Stimulated activated CD4-positive, alpha-beta T cell treated with anti-CD3 and anti-CD28 coated beads, Interleukin-1b, Interleukin-23, amount 100 ng/mL, for 4 hours (primary cell): Measurements from ENCODE around the gene FLT4.
"Not testable (repeated sequence)": the region's sequence is repeated elsewhere in the genome, so short reads cannot be mapped to it uniquely, and the experiment has no call there.

ENCODE experiments used
- DNase-seq, 2 donors: peaks; one replicate each; pipeline ENCODE4 v3.0.0-alpha.2; 2020; ENCODE audit warnings: low read depth in 2 of 2

FLT4 gene

GRCh38 chr5:180649297-180650039, at the start of gene FLT4:
FLT4 (minus strand) TSS chr5:180649600; CDS start chr5:180649545, 55 bp downstream.
- no peak for DNase-seq

- no peak for DNase-seq
Observed at GRCh38 chr5:180699042-180699441, 49.6 kb upstream of the FLT4 start.

GRCh38 chr5:180696116-180696515, 46.7 kb upstream of the FLT4 start:
- no peak for DNase-seq

GRCh38 chr5:180692429-180692828, 43.0 kb upstream of the FLT4 start:
- DNase-seq = no peak

GRCh38 chr5:180691046-180691445, 41.6 kb upstream of the FLT4 start:
- DNase-seq = no peak

- no peak for DNase-seq
Observed at GRCh38 chr5:180690562-180690961, 41.2 kb upstream of the FLT4 start.

GRCh38 chr5:180689775-180690174, 40.4 kb upstream of the FLT4 start:
- no peak for DNase-seq

GRCh38 chr5:180689071-180689694, 39.8 kb upstream of the FLT4 start:
- DNase-seq = no peak

- no peak for DNase-seq
Observed at GRCh38 chr5:180688330-180689070, 39.1 kb upstream of the FLT4 start.

GRCh38 chr5:180686799-180687198, 37.4 kb upstream of the FLT4 start:
- DNase-seq = not testable (repeated sequence)

- DNase-seq = no peak
Observed at GRCh38 chr5:180684623-180685161, 35.3 kb upstream of the FLT4 start.

GRCh38 chr5:180683220-180683922, 34.0 kb upstream of the FLT4 start:
- DNase-seq = no peak

- DNase-seq = no peak
Observed at GRCh38 chr5:180682560-180682959, 33.2 kb upstream of the FLT4 start.

GRCh38 chr5:180682008-180682407, 32.6 kb upstream of the FLT4 start:
- not testable (repeated sequence) for DNase-seq

- not testable (repeated sequence) for DNase-seq
Observed at GRCh38 chr5:180678319-180678718, 28.9 kb upstream of the FLT4 start.

- DNase-seq = no peak
Observed at GRCh38 chr5:180675036-180675635, 25.7 kb upstream of the FLT4 start.

- not testable (repeated sequence) for DNase-seq
Observed at GRCh38 chr5:180674090-180674475, 24.7 kb upstream of the FLT4 start.

GRCh38 chr5:180673371-180674089, 24.1 kb upstream of the FLT4 start:
- no peak for DNase-seq

- not testable (repeated sequence) for DNase-seq
Observed at GRCh38 chr5:180671958-180672524, 22.6 kb upstream of the FLT4 start.
